ENCODE measurements around the gene TFAP2C.

GRCh38 chr20:56673450-56673849, 44.3 kb downstream of the TFAP2C start:
- TF ChIP-seq, protein P1, sequence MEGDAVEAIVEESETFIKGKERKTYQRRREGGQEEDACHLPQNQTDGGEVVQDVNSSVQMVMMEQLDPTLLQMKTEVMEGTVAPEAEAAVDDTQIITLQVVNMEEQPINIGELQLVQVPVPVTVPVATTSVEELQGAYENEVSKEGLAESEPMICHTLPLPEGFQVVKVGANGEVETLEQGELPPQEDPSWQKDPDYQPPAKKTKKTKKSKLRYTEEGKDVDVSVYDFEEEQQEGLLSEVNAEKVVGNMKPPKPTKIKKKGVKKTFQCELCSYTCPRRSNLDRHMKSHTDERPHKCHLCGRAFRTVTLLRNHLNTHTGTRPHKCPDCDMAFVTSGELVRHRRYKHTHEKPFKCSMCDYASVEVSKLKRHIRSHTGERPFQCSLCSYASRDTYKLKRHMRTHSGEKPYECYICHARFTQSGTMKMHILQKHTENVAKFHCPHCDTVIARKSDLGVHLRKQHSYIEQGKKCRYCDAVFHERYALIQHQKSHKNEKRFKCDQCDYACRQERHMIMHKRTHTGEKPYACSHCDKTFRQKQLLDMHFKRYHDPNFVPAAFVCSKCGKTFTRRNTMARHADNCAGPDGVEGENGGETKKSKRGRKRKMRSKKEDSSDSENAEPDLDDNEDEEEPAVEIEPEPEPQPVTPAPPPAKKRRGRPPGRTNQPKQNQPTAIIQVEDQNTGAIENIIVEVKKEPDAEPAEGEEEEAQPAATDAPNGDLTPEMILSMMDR (conservative IDR thresholded peaks at IDR 0.05): no peak
- TF ChIP-seq EZH2 (IDR thresholded peaks at IDR 0.05; ENCODE audit: low read depth): no peak
